Body of pancreas (tissue), 4 donors: Measurements from ENCODE around the gene ARFGAP3.

Source experiments
- POLR2A ChIP-seq, 3 donors: fragments of 450-650 bp; IDR thresholded peaks; one replicate each; pipeline ENCODE4 v1.6.1; 2016; ENCODE audit warnings: antibody characterized with exemption in 3 of 3, mild to moderate bottlenecking in 2 of 3
- TF ChIP-seq, protein P1 (sequence below), 7 experiments: fragments of 450-650 bp in 4 of 7; fragments of 200-600 bp in 3 of 7; sonication (generic) in 3 of 7; IDR thresholded peaks; one replicate each; pipeline ENCODE4 v1.5.1; 2016 to 2019; ENCODE audit warnings: antibody characterized with exemption in 7 of 7

DNA sequence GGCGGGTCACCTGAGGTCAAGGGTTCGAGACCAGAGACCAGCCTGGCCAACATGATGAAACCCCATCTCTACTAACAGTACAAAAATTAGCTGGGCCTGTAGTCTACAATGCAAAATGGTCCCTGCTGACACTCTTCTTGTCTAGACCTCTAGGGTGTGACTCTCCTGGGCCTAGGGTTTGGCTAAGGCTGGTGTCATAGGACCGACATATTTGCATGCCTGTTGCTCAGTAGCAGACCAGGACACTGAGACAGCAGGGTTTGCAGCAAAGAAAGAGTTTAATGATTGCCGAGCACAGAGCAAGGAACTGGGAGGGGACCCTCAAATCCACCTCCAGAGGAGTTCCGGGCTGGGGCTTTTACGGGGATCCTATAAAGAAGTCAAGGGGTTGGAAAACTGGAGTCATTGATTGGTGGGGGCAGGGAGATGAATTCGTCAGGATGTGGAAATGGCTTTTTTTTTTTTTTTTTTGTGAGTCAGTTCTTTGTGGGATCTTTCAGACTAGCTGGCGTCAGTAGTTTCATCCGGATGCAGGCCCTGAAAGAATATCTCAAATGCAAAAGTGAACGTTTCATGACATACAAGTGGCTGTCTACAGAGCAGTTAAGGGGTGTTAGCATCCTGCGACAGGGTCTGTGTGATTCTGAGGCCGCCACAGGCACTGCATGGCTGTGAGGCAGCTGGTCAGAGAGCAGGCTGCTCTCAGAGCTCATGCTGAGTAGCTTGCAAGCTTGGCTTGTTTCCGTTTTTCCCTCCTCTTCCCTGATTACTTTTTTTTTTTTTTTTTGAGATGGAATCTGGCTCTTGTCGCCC, 109.2 kb downstream of the ARFGAP3 start:
- TF ChIP-seq, protein P1, sequence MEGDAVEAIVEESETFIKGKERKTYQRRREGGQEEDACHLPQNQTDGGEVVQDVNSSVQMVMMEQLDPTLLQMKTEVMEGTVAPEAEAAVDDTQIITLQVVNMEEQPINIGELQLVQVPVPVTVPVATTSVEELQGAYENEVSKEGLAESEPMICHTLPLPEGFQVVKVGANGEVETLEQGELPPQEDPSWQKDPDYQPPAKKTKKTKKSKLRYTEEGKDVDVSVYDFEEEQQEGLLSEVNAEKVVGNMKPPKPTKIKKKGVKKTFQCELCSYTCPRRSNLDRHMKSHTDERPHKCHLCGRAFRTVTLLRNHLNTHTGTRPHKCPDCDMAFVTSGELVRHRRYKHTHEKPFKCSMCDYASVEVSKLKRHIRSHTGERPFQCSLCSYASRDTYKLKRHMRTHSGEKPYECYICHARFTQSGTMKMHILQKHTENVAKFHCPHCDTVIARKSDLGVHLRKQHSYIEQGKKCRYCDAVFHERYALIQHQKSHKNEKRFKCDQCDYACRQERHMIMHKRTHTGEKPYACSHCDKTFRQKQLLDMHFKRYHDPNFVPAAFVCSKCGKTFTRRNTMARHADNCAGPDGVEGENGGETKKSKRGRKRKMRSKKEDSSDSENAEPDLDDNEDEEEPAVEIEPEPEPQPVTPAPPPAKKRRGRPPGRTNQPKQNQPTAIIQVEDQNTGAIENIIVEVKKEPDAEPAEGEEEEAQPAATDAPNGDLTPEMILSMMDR (IDR thresholded peaks at IDR 0.05) = no peak
- TF ChIP-seq POLR2A (IDR thresholded peaks at IDR 0.05) = no peak
